Measurements from ENCODE around the gene FAM131B.
"Not testable (repeated sequence)": the region's sequence is repeated elsewhere in the genome, so short reads cannot be mapped to it uniquely, and the experiment has no call there.

Gene FAM131B

GRCh38 chr7:143394777-143395176 lies 32.3 kb upstream of the FAM131B start:
- no peak for DNase-seq

GRCh38 chr7:143394068-143394467 lies 31.6 kb upstream of the FAM131B start:
- no peak for DNase-seq

GRCh38 chr7:143393267-143394041 lies 30.9 kb upstream of the FAM131B start:
- DNase-seq: no peak

GRCh38 chr7:143392875-143393266 lies 30.4 kb upstream of the FAM131B start:
- no peak for DNase-seq

- DNase-seq: not testable (repeated sequence)
Observed at GRCh38 chr7:143392427-143392826, 29.9 kb upstream of the FAM131B start.

- peak; percentile 84 for DNase-seq
Observed at GRCh38 chr7:143391462-143392404, 29.2 kb upstream of the FAM131B start.

GRCh38 chr7:143390773-143391317 lies 28.3 kb upstream of the FAM131B start:
- no peak for DNase-seq

- DNase-seq: no peak
Observed at GRCh38 chr7:143390104-143390772, 27.7 kb upstream of the FAM131B start.

GRCh38 chr7:143389316-143390103 lies 27.0 kb upstream of the FAM131B start:
- no peak for DNase-seq

GRCh38 chr7:143388491-143389101 lies 26.1 kb upstream of the FAM131B start:
- DNase-seq: no peak

- DNase-seq: no peak
Observed at GRCh38 chr7:143388051-143388450, 25.5 kb upstream of the FAM131B start.

- no peak for DNase-seq
Observed at GRCh38 chr7:143387156-143387975, 24.9 kb upstream of the FAM131B start.

GRCh38 chr7:143385891-143386781 lies 23.6 kb upstream of the FAM131B start:
- no peak for DNase-seq

GRCh38 chr7:143384661-143385631 lies 22.4 kb upstream of the FAM131B start:
- no peak for DNase-seq

GRCh38 chr7:143384148-143384547 lies 21.6 kb upstream of the FAM131B start:
- DNase-seq: no peak

GRCh38 chr7:143383642-143383957 lies 21.1 kb upstream of the FAM131B start:
- DNase-seq: no peak

- DNase-seq: no peak
Observed at GRCh38 chr7:143382791-143383641, 20.5 kb upstream of the FAM131B start.

Data from fibroblast of skin of abdomen (primary cell).